Transverse colon (tissue), 3 donors: ENCODE measurements around the gene HACD3.

Experiments
- CTCF ChIP-seq, 5 experiments: fragments of 200-600 bp in 3 of 5; fragments of 450-650 bp in 2 of 5; sonication (generic) in 3 of 5; IDR thresholded peaks; 1 replicate in 2 of 5; 2 replicates in 3 of 5; pipeline ENCODE4 v1.5.1; 2016 to 2017; ENCODE audit warnings: antibody characterized with exemption in 5 of 5, inconsistent platforms in 3 of 5, mild to moderate bottlenecking in 2 of 5, moderate library complexity in 1 of 5
- POLR2A ChIP-seq: fragments of 450-650 bp; IDR thresholded peaks from one replicate; pipeline ENCODE4 v1.6.1; 2016; ENCODE audit warnings: antibody characterized with exemption, mild to moderate bottlenecking, moderate library complexity

GRCh38 chr15:65583701-65584100, 53.4 kb downstream of the HACD3 start:
- TF ChIP-seq POLR2A, result no peak
- TF ChIP-seq CTCF (IDR thresholded peaks at IDR 0.05), result no peak
